Nephron (organoid): Measurements from ENCODE around the gene TEKT5.

ENCODE experiments used
- H3K27ac Mint-ChIP-seq, 3 experiments: 2 replicates each; pipeline ENCODE4 v1.8.0; 2020; ENCODE audit warnings: mixed read lengths in 3 of 3, mild to moderate bottlenecking in 2 of 3, moderate library complexity in 1 of 3
- H3K27me3 Mint-ChIP-seq: 2 replicates; pipeline ENCODE4 v1.8.0; 2021; ENCODE audit warnings: low read depth, mild to moderate bottlenecking, moderate library complexity, mixed read lengths
- H3K36me3 Mint-ChIP-seq: 2 replicates; pipeline ENCODE4 v1.8.0; 2020; ENCODE audit warnings: low read depth, mixed read lengths
- H3K4me1 Mint-ChIP-seq: 2 replicates; pipeline ENCODE4 v1.8.0; 2020; ENCODE audit warnings: mixed read lengths
- H3K4me3 Mint-ChIP-seq, 3 experiments: 2 replicates each; pipeline ENCODE4 v1.8.0; 2020; ENCODE audit warnings: mild to moderate bottlenecking in 3 of 3, mixed read lengths in 3 of 3, moderate library complexity in 2 of 3
- H3K9me3 Mint-ChIP-seq: 2 replicates; pipeline ENCODE4 v1.8.0; 2020; ENCODE audit warnings: mixed read lengths
- TF ChIP-seq, protein P1 (sequence below), 3 experiments: fragments of 200-600 bp; sonication (generic); IDR thresholded peaks; one replicate each; pipeline ENCODE4 v1.5.0; 2021; ENCODE audit warnings: antibody characterized with exemption in 3 of 3; ENCODE audit not compliant: unreplicated experiment in 3 of 3

The TEKT5 gene

DNA sequence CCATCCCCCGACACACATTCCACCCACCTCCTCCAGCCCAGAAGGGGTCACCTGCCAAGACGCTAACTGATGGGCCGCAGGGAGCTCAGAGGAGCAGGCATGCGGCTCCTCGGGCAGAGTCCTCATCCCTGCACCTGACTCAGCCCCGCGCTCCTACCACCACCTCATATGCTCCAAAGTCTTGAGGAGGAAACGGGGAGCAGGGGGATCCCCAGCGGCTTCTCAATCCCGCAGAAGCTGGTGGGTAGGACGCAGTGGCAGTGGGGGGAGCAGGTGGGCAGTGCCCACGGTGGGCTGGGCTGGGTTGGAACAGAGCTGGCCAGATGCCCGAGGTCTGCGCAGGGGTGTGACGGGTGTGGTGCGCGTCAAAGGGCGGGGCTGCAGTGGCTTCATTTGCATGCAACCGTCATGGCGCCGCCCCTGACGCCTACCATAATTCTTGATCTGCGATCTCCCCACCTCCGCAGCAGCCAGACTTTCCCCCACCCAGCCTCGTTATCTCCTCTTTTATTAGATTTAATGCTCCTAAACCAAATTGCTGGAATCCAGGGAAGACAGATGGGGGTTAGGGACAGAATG, 75.4 kb downstream of the TEKT5 start:
- H3K4me1 Mint-ChIP-seq = peaks cover 30% of the 10 kb centered on the region

DNA sequence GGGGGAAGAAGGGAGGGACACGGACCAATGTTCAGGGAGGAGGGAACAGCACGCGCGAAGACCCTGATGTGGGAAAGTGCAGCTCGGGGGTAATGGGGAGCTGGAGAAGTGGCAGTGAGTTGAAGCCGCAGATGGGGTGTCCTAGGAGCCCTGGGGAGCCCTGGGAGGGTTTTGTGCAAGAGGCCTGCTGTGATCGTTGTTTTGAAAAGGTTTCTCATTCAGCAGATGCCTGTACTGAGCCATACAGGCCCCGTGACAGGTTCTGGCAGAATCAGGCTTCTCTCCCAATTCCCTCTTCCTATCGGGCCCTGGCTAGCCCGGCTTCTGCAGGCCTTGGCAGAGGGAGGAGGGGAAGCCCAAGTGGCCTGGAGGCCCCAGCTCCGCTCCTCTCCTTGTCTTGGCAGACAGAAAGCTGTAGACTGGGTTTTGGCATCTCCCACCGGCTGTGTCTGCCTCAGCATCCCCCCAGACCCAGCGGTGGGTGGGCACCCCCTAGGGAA, 76.0 kb downstream of the TEKT5 start:
- peak overlapping the region in 1 of 3 experiments; percentile 50 for H3K4me3 Mint-ChIP-seq
- no peaks in the 10 kb centered on the region for H3K9me3 Mint-ChIP-seq
- H3K4me1 Mint-ChIP-seq = peaks cover 30% of the 10 kb centered on the region
- peaks cover 16% of the 10 kb centered on the region for H3K27me3 Mint-ChIP-seq
- H3K36me3 Mint-ChIP-seq = no peaks in the 10 kb centered on the region
- TF ChIP-seq, protein P1, sequence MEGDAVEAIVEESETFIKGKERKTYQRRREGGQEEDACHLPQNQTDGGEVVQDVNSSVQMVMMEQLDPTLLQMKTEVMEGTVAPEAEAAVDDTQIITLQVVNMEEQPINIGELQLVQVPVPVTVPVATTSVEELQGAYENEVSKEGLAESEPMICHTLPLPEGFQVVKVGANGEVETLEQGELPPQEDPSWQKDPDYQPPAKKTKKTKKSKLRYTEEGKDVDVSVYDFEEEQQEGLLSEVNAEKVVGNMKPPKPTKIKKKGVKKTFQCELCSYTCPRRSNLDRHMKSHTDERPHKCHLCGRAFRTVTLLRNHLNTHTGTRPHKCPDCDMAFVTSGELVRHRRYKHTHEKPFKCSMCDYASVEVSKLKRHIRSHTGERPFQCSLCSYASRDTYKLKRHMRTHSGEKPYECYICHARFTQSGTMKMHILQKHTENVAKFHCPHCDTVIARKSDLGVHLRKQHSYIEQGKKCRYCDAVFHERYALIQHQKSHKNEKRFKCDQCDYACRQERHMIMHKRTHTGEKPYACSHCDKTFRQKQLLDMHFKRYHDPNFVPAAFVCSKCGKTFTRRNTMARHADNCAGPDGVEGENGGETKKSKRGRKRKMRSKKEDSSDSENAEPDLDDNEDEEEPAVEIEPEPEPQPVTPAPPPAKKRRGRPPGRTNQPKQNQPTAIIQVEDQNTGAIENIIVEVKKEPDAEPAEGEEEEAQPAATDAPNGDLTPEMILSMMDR (IDR thresholded peaks at IDR 0.05; ENCODE audit: unreplicated experiment in 3 of 3) = no peak
- H3K27ac Mint-ChIP-seq = peak overlapping the region in 2 of 3 experiments; percentile 67 to 82

More for the DNA sequence above, 75.4 kb downstream of the TEKT5 start:
- TF ChIP-seq, protein P1 (IDR thresholded peaks at IDR 0.05; ENCODE audit: unreplicated experiment in 3 of 3) = no peak
- Mint-ChIP-seq H3K27me3 (peaks cover 15% of the 10 kb centered on the region), H3K4me3 (peak overlapping the region in 2 of 3 experiments; percentile 29 to 33), H3K9me3 (no peaks in the 10 kb centered on the region), H3K27ac (peak overlapping the region in 1 of 3 experiments; percentile 13), H3K36me3 (no peaks in the 10 kb centered on the region)

DNA sequence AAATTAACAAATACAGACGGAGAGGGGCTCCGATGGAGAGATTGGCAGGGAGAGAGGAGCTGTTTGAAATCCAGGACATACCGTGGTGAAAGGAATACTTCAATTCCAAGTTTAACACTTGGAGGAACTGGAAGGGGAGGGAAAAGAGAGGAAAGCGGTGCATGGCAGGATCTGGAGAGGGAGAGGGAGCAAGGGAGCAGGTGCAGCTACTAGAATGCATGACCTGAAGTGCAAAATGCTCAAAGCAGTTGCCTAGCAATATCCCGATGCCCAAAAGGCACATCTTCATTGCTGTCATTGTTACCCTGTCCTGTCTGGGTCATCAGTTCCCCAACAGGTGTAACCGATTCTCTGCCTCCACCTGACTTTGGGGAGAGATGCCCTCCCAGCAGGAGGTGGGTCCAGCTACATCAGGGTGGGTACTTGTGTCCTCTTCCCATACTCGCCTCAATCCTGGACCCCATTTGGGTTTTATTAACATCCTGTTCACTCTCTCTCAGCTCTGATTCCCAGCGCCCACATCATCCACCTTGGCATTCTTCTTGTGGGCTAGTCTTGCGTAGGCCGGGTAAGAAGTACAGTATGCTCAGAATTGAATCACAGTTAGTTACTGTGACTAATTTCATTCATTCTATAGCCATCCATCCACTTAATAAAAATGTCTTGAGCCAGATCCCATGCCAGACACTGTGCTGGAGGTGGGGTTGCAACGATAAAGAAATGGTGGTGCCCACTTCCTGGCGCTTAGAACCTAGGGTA, 76.9 kb downstream of the TEKT5 start:
- no peaks in the 10 kb centered on the region for H3K36me3 Mint-ChIP-seq
- TF ChIP-seq, protein P1 (IDR thresholded peaks at IDR 0.05; ENCODE audit: unreplicated experiment in 3 of 3) = no peak
- peaks cover 16% of the 10 kb centered on the region for H3K27me3 Mint-ChIP-seq
- no peaks in the 10 kb centered on the region for H3K9me3 Mint-ChIP-seq
- peak overlapping the region in 2 of 3 experiments; percentile 70 to 82 for H3K27ac Mint-ChIP-seq
- peaks cover 30% of the 10 kb centered on the region for H3K4me1 Mint-ChIP-seq
- peak overlapping the region in 2 of 3 experiments; percentile 25 to 58 for H3K4me3 Mint-ChIP-seq

DNA sequence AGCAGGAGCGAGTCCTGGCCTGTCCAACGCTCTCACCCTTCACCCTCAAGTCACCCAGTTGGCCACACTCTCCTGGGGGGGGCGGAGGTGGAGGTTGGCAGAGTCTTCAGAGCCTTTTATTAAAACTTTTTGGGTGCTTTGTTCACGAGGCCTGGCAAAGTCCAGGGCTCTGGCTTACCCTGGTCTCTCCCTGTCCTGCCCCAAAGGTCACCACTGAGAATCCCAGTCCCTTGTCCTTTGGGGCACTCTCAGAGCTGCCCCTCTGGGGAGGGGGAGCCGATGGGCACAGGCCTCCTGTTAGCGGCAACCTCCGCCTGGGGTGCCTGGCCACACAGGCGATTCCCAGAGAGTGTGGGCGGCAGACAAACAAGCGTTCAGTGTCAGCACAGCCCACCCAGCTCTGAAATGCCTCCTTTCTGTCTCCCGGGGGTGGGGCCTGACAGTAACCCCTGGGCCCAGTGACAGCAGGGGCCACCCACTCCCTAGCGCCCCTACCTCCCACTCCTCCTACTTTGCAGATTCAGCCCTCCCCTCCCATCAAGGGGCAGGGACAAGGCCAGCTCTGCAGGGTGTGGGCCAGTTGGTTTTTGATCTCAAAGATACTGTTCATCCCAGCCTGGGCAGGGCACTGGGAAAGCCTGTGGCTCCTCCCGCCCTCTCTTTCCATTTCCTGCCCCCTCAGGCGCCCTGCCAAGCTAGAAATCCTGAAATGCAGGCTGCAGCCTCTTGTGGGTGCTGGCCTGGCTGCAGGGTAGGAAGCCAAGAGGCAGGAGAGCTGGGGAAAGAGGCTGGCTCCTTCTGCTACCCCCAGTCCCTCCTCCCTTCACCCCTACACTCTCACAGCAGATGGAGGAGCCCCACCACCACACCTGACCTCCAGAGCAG, 77.7 kb downstream of the TEKT5 start:
- TF ChIP-seq, protein P1 (IDR thresholded peaks at IDR 0.05; ENCODE audit: unreplicated experiment in 3 of 3) = no peak
- Mint-ChIP-seq H3K4me1 (peaks cover 30% of the 10 kb centered on the region), H3K9me3 (no peaks in the 10 kb centered on the region), H3K27me3 (peaks cover 16% of the 10 kb centered on the region), H3K36me3 (no peaks in the 10 kb centered on the region), H3K4me3 (peak overlapping the region in 2 of 3 experiments; percentile 22 to 25), H3K27ac (peak overlapping the region in 2 of 3 experiments; percentile 70 to 82)

DNA sequence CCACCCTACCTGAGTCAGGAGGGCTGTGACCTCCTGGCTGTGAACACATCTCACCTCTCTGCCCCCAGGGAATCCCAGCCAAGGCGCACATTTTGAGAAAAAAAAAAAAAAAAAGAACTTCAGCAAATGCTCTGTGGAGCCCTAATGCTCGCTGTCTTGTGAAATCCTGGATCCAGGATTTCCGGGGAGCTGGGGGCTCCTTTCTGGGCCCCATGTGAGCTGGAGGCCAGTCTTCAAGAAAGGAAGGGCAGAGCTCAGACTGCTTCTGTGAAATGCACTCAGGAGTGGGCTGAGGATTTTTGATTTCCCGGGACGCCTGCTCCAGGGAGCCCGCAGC, 78.3 kb downstream of the TEKT5 start:
- Mint-ChIP-seq H3K4me3 (no peak overlapping the region), H3K27ac (peak overlapping the region in 2 of 3 experiments; percentile 62 to 64), H3K27me3 (peaks cover 20% of the 10 kb centered on the region), H3K36me3 (no peaks in the 10 kb centered on the region), H3K4me1 (peaks cover 30% of the 10 kb centered on the region), H3K9me3 (no peaks in the 10 kb centered on the region)
- TF ChIP-seq, protein P1 (IDR thresholded peaks at IDR 0.05; ENCODE audit: unreplicated experiment in 3 of 3) = no peak
